Measurements from ENCODE around the gene CD59.

CD59 gene

DNA sequence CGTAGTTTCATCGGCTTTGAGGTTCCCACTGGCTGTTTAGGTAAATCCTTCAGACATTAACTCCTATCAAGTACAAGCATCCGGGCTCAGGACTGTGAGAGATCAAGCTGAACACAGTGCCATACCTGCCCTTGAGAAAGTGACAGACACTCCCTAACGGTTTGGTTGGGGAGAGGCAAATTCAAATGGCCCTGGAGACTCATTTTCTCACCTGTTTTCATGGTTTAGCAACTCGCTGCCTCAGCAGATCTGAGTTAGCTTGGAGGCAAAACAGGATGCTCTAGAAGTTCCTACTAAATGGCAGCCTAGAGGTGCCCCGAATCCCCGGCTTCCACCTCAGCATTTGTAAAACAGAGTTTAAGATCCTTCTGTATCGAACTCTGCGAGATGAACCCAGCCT lies 41.7 kb upstream of the CD59 start:
- TF ChIP-seq TAF1 (IDR thresholded peaks at IDR 0.05; ENCODE audit: borderline replicate concordance, insufficient read depth, low read length) = no peak
- TF ChIP-seq POLR2AphosphoS5 (IDR thresholded peaks at IDR 0.05; ENCODE audit: low read depth, low read length) = no peak
- TF ChIP-seq REST (IDR thresholded peaks at IDR 0.05; ENCODE audit: insufficient read depth in 1 of 2, low read depth in 2 of 2, low read length in 2 of 2) = no peak
- no peak for TF ChIP-seq FOXP2 (optimal IDR thresholded peaks at IDR 0.05; ENCODE audit: borderline replicate concordance, extremely low read depth, extremely low read length, insufficient read depth)
- TF ChIP-seq SIN3A (IDR thresholded peaks at IDR 0.05; ENCODE audit: borderline replicate concordance, insufficient read depth, low read length) = no peak

- TF ChIP-seq REST (IDR thresholded peaks at IDR 0.05; ENCODE audit: insufficient read depth in 1 of 2, low read depth in 2 of 2, low read length in 2 of 2) (no peak), POLR2AphosphoS5 (IDR thresholded peaks at IDR 0.05; ENCODE audit: low read depth, low read length) (no peak), TAF1 (IDR thresholded peaks at IDR 0.05; ENCODE audit: borderline replicate concordance, insufficient read depth, low read length) (no peak), SIN3A (IDR thresholded peaks at IDR 0.05; ENCODE audit: borderline replicate concordance, insufficient read depth, low read length) (no peak), FOXP2 (optimal IDR thresholded peaks at IDR 0.05; ENCODE audit: borderline replicate concordance, extremely low read depth, extremely low read length, insufficient read depth) (no peak)
These were observed 39.7 kb upstream of the CD59 start for GRCh38 chr11:33775832-33776470.

- TF ChIP-seq FOXP2 (optimal IDR thresholded peaks at IDR 0.05; ENCODE audit: borderline replicate concordance, extremely low read depth, extremely low read length, insufficient read depth) (no peak), REST (IDR thresholded peaks at IDR 0.05; ENCODE audit: insufficient read depth in 1 of 2, low read depth in 2 of 2, low read length in 2 of 2) (no peak), SIN3A (IDR thresholded peaks at IDR 0.05; ENCODE audit: borderline replicate concordance, insufficient read depth, low read length) (no peak), POLR2AphosphoS5 (IDR thresholded peaks at IDR 0.05; ENCODE audit: low read depth, low read length) (no peak), TAF1 (IDR thresholded peaks at IDR 0.05; ENCODE audit: borderline replicate concordance, insufficient read depth, low read length) (no peak)
These were observed 39.2 kb upstream of the CD59 start for GRCh38 chr11:33775467-33775807.

GRCh38 chr11:33774736-33775466 lies 38.7 kb upstream of the CD59 start:
- TF ChIP-seq TAF1 (IDR thresholded peaks at IDR 0.05; ENCODE audit: borderline replicate concordance, insufficient read depth, low read length) (no peak), REST (IDR thresholded peaks at IDR 0.05; ENCODE audit: insufficient read depth in 1 of 2, low read depth in 2 of 2, low read length in 2 of 2) (no peak), SIN3A (IDR thresholded peaks at IDR 0.05; ENCODE audit: borderline replicate concordance, insufficient read depth, low read length) (no peak), POLR2AphosphoS5 (IDR thresholded peaks at IDR 0.05; ENCODE audit: low read depth, low read length) (no peak), FOXP2 (optimal IDR thresholded peaks at IDR 0.05; ENCODE audit: borderline replicate concordance, extremely low read depth, extremely low read length, insufficient read depth) (no peak)
